Gastrocnemius medialis (tissue), 4 donors: Measurements from ENCODE around the gene GPR37L1.

Source experiments
- CTCF ChIP-seq, 5 experiments: fragments of 450-650 bp in 3 of 5; fragments of 200-600 bp in 2 of 5; sonication (generic) in 2 of 5; IDR thresholded peaks in 4 of 5; conservative IDR thresholded peaks in 1 of 5; 1 replicate in 4 of 5; 2 replicates in 1 of 5; pipeline ENCODE4 v1.5.1; 2016 to 2019; ENCODE audit warnings: antibody characterized with exemption in 5 of 5, mild to moderate bottlenecking in 3 of 5, moderate library complexity in 3 of 5
- POLR2A ChIP-seq, 2 donors: fragments of 450-650 bp; IDR thresholded peaks; one replicate each; pipeline ENCODE4 v1.6.1; 2017; ENCODE audit warnings: antibody characterized with exemption in 2 of 2, mild to moderate bottlenecking in 2 of 2, moderate library complexity in 2 of 2

GRCh38 chr1:202134645-202135172 is 12.0 kb downstream of the GPR37L1 start:
- TF ChIP-seq CTCF (IDR thresholded peaks at IDR 0.05 in 4 of 5, conservative IDR thresholded peaks at IDR 0.05 in 1 of 5) = no peak
- TF ChIP-seq POLR2A (IDR thresholded peaks at IDR 0.05) = no peak
